Measurements from ENCODE around the gene PARS2. TPM values are rescaled to one million over a fixed set of nuclear protein-coding genes. Genes with fewer than 3 reads are reported as not detected.

Gene PARS2
- polyA plus RNA-seq, 1 donor (not counting 4 experiments of a cell fraction or from before 2014, with no cell fraction given), result 3.0 TPM

- Histone ChIP-seq H3K4me3 (ENCODE audit: control insufficient read depth in 2 of 3, extremely low read depth in 1 of 3, insufficient read depth in 2 of 3, low read depth in 1 of 3, low read length in 3 of 3) (no peak overlapping the region), H3K79me2 (ENCODE audit: control insufficient read depth, insufficient read depth, low read length) (no peaks in the 10 kb centered on the region), H4K20me1 (ENCODE audit: control insufficient read depth, extremely low read depth, insufficient read depth, low read length) (no peaks in the 10 kb centered on the region), H2AFZ (ENCODE audit: control insufficient read depth, low read length) (no peak overlapping the region), H3K4me2 (ENCODE audit: control insufficient read depth, extremely low read depth, insufficient read depth, low read depth, low read length) (no peak overlapping the region), H3K27me3 (ENCODE audit: control insufficient read depth, extremely low read depth, insufficient read depth, low read length) (no peaks in the 10 kb centered on the region), H3K4me1 (ENCODE audit: control insufficient read depth, extremely low read depth, insufficient read depth, low read length) (no peaks in the 10 kb centered on the region), H3K27ac (ENCODE audit: control insufficient read depth, insufficient read depth, low read length) (no peak overlapping the region), H3K36me3 (ENCODE audit: control insufficient read depth in 2 of 2, extremely low read depth in 1 of 2, insufficient read depth in 2 of 2, low read length in 2 of 2) (peaks cover 17 to 45% of the 10 kb centered on the region in 2 experiments), H3K9me1 (ENCODE audit: control insufficient read depth, extremely low read depth, insufficient read depth, low read length) (no peaks in the 10 kb centered on the region), H3K9me3 (ENCODE audit: control insufficient read depth, low read depth, low read length) (no peaks in the 10 kb centered on the region), H3K9ac (ENCODE audit: control insufficient read depth, extremely low read depth, insufficient read depth, low read length) (no peak overlapping the region)
- TF ChIP-seq CTCF (optimal IDR thresholded peaks at IDR 0.05 in 1 of 3, IDR thresholded peaks at IDR 0.05 in 1 of 3, conservative IDR thresholded peaks at IDR 0.05 in 1 of 3; ENCODE audit: extremely low read depth in 1 of 3, insufficient read depth in 2 of 3, low read length in 3 of 3) (no peak), EZH2 (IDR thresholded peaks at IDR 0.05; ENCODE audit: low read length) (no peak)
- no peak for DNase-seq (ENCODE audit: low read depth, low spot score)
- dilution Hi-C loops (cut with MboI; ENCODE audit: extremely low pct_ligation_motif_present, low sequenced_read_pairs), result no loop called here
- FAIRE-seq, result no peak
Measured at GRCh38 chr1:54724771-54725170, 39.6 kb downstream of the PARS2 start.

- H3K36me3 ChIP-seq (ENCODE audit: control insufficient read depth in 2 of 2, extremely low read depth in 1 of 2, insufficient read depth in 2 of 2, low read length in 2 of 2), result peaks cover 20 to 52% of the 10 kb centered on the region in 2 experiments
- H3K9me1 ChIP-seq (ENCODE audit: control insufficient read depth, extremely low read depth, insufficient read depth, low read length), result no peaks in the 10 kb centered on the region
- DNase-seq (ENCODE audit: low read depth, low spot score), result no peak
Measured at GRCh38 chr1:54723985-54724384, 40.3 kb downstream of the PARS2 start.

More at GRCh38 chr1:54723985-54724384, 40.3 kb downstream of the PARS2 start:
- no peak for FAIRE-seq
- no peaks in the 10 kb centered on the region for H4K20me1 ChIP-seq (ENCODE audit: control insufficient read depth, extremely low read depth, insufficient read depth, low read length)
- no peak overlapping the region for H3K4me2 ChIP-seq (ENCODE audit: control insufficient read depth, extremely low read depth, insufficient read depth, low read depth, low read length)
- H3K4me3 ChIP-seq (ENCODE audit: control insufficient read depth in 2 of 3, extremely low read depth in 1 of 3, insufficient read depth in 2 of 3, low read depth in 1 of 3, low read length in 3 of 3), result no peak overlapping the region
- no peak overlapping the region for H3K27ac ChIP-seq (ENCODE audit: control insufficient read depth, insufficient read depth, low read length)
- H2AFZ ChIP-seq (ENCODE audit: control insufficient read depth, low read length), result no peak overlapping the region
- TF ChIP-seq EZH2 (IDR thresholded peaks at IDR 0.05; ENCODE audit: low read length) (no peak), CTCF (optimal IDR thresholded peaks at IDR 0.05 in 1 of 3, IDR thresholded peaks at IDR 0.05 in 1 of 3, conservative IDR thresholded peaks at IDR 0.05 in 1 of 3; ENCODE audit: extremely low read depth in 1 of 3, insufficient read depth in 2 of 3, low read length in 3 of 3) (no peak)
- no peaks in the 10 kb centered on the region for H3K9me3 ChIP-seq (ENCODE audit: control insufficient read depth, low read depth, low read length)
- H3K4me1 ChIP-seq (ENCODE audit: control insufficient read depth, extremely low read depth, insufficient read depth, low read length), result no peaks in the 10 kb centered on the region
- no peak overlapping the region for H3K9ac ChIP-seq (ENCODE audit: control insufficient read depth, extremely low read depth, insufficient read depth, low read length)
- dilution Hi-C loops (cut with MboI; ENCODE audit: extremely low pct_ligation_motif_present, low sequenced_read_pairs), result no loop called here
- H3K27me3 ChIP-seq (ENCODE audit: control insufficient read depth, extremely low read depth, insufficient read depth, low read length), result no peaks in the 10 kb centered on the region
- H3K79me2 ChIP-seq (ENCODE audit: control insufficient read depth, insufficient read depth, low read length), result peaks cover 5% of the 10 kb centered on the region
